8988T (cell line): ENCODE data around the gene TNNT1.

Experiments
- DNase-seq: peaks from one replicate; pipeline ENCODE4 v3.0.0; 2011

TNNT1 gene

GRCh38 chr19:55087542-55087901 is 61.5 kb downstream of the TNNT1 start:
- DNase-seq = no peak

- DNase-seq = no peak
These were observed 62.1 kb downstream of the TNNT1 start for GRCh38 chr19:55086730-55087541.

GRCh38 chr19:55085923-55086715 is 62.9 kb downstream of the TNNT1 start:
- no peak for DNase-seq

GRCh38 chr19:55084416-55084815 is 64.6 kb downstream of the TNNT1 start:
- no peak for DNase-seq

- peak; percentile 13 for DNase-seq
These were observed 65.8 kb downstream of the TNNT1 start for GRCh38 chr19:55083004-55083850.
